ENCODE measurements around the gene ARHGEF28. TPM values are rescaled to one million over a fixed set of nuclear protein-coding genes. Genes with fewer than 3 reads are reported as not detected.

ARHGEF28 gene
- total RNA-seq, 1 experiment from 2014 or later, result 6.1 TPM

GRCh38 chr5:73663860-73664240, 37.9 kb downstream of the ARHGEF28 start (continued):
- TF ChIP-seq REST (IDR thresholded peaks at IDR 0.05; ENCODE audit: low read depth) (no peak), SIN3A (IDR thresholded peaks at IDR 0.05; ENCODE audit: low read depth) (no peak), YY1 (IDR thresholded peaks at IDR 0.05; ENCODE audit: extremely low read depth, insufficient replicate concordance, low read depth, low read length) (no peak), EZH2phosphoT487 (IDR thresholded peaks at IDR 0.05; ENCODE audit: borderline replicate concordance) (no peak), TCF7L2 (IDR thresholded peaks at IDR 0.05; ENCODE audit: borderline replicate concordance, extremely low read depth, insufficient read depth, insufficient read length) (no peak), RAD21 (IDR thresholded peaks at IDR 0.05; ENCODE audit: low read depth) (no peak), POLR2AphosphoS5 (IDR thresholded peaks at IDR 0.05; ENCODE audit: low read depth, low read length) (no peak)

- ATAC-seq (no peak), DNase-seq (ENCODE audit: low read depth, low spot score) (no peak)
- Histone ChIP-seq H3K27ac (ENCODE audit: low read depth, low read length) (no peak overlapping the region), H2AFZ (ENCODE audit: low read depth, low read length, poor library complexity, severe bottlenecking) (no peak overlapping the region), H3K36me3 (ENCODE audit: control insufficient read depth in 1 of 2, insufficient read depth in 2 of 2, low read length in 2 of 2) (no peaks in the 10 kb centered on the region), H3K9me3 (ENCODE audit: control insufficient read depth in 1 of 2, insufficient read depth in 1 of 2, low read depth in 1 of 2, low read length in 2 of 2) (no peaks in the 10 kb centered on the region), H3K4me2 (ENCODE audit: low read length) (no peak overlapping the region), H3K4me3 (replicated peaks in 1 of 2; ENCODE audit: low read depth in 1 of 2, low read length in 2 of 2) (no peak overlapping the region), H3K27me3 (ENCODE audit: insufficient read depth, low read length) (no peaks in the 10 kb centered on the region), H3K4me1 (ENCODE audit: control insufficient read depth in 1 of 2, insufficient read depth in 2 of 2, low read length in 2 of 2) (peaks cover 0 to 2% of the 10 kb centered on the region in 2 experiments; a peak in 1 of 4 replicates), H3K79me2 (ENCODE audit: insufficient read depth, low read length) (no peaks in the 10 kb centered on the region), H3K9me2 (ENCODE audit: insufficient read depth) (no peaks in the 10 kb centered on the region), H4K20me1 (ENCODE audit: insufficient read depth) (no peaks in the 10 kb centered on the region), H3K9ac (ENCODE audit: low read length) (no peak overlapping the region)
- CTCF ChIA-PET, result no interaction called here
- RAD21 ChIA-PET (ENCODE audit: low non-redundant PET in 1 of 2, low total read pairs in 2 of 2, uncharacterized antibody in 2 of 2, unreplicated experiment in 2 of 2), result no interaction called here
- BruUV-seq (replicated peaks), result no TSS peak
- POLR2A ChIA-PET, result no interaction called here
- intact Hi-C loops (cut with micrococcal nuclease), result no loop called here
- no peak for TF ChIP-seq POLR2AphosphoS5 (IDR thresholded peaks at IDR 0.05; ENCODE audit: low read depth, low read length)
- TF ChIP-seq ATF3 (IDR thresholded peaks at IDR 0.05), result no peak
- no peak for TF ChIP-seq YY1 (IDR thresholded peaks at IDR 0.05; ENCODE audit: extremely low read depth, insufficient replicate concordance, low read depth, low read length)
- TF ChIP-seq CEBPB (IDR thresholded peaks at IDR 0.05; ENCODE audit: low read depth), result no peak
- no peak for TF ChIP-seq SRF (IDR thresholded peaks at IDR 0.05; ENCODE audit: low read depth)
- no peak for TF ChIP-seq REST (IDR thresholded peaks at IDR 0.05; ENCODE audit: low read depth)
- no peak for TF ChIP-seq EGR1 (IDR thresholded peaks at IDR 0.05; ENCODE audit: low read depth)
- TF ChIP-seq TCF7L2 (IDR thresholded peaks at IDR 0.05; ENCODE audit: borderline replicate concordance, extremely low read depth, insufficient read depth, insufficient read length), result no peak
- TF ChIP-seq ZBTB33 (IDR thresholded peaks at IDR 0.05; ENCODE audit: extremely low read depth, insufficient replicate concordance, low read length), result no peak
- no peak for TF ChIP-seq ZNF274 (IDR thresholded peaks at IDR 0.05; ENCODE audit: low read depth, low read length)
- TF ChIP-seq CBX3 (IDR thresholded peaks at IDR 0.05; ENCODE audit: low read depth), result no peak
- no peak for TF ChIP-seq ELF1 (IDR thresholded peaks at IDR 0.05; ENCODE audit: borderline replicate concordance, low read depth)
- no peak for TF ChIP-seq SIN3A (IDR thresholded peaks at IDR 0.05; ENCODE audit: low read depth)
Observed at GRCh38 chr5:73664796-73665195, 38.8 kb downstream of the ARHGEF28 start.
